GM12874 (cell line): ENCODE data around the gene FBLN5.
A peak's percentile ranks its signal among the peaks of the same experiment; 100 is the strongest.

Experiments used
- TF ChIP-seq, protein P1 (sequence below): IDR thresholded peaks from 2 replicates; pipeline ENCODE4 v1.5.1; 2011; ENCODE audit warnings: low read depth, mild to moderate bottlenecking, control low read depth, low read length, moderate library complexity; ENCODE audit not compliant: insufficient read depth

FBLN5 gene

DNA sequence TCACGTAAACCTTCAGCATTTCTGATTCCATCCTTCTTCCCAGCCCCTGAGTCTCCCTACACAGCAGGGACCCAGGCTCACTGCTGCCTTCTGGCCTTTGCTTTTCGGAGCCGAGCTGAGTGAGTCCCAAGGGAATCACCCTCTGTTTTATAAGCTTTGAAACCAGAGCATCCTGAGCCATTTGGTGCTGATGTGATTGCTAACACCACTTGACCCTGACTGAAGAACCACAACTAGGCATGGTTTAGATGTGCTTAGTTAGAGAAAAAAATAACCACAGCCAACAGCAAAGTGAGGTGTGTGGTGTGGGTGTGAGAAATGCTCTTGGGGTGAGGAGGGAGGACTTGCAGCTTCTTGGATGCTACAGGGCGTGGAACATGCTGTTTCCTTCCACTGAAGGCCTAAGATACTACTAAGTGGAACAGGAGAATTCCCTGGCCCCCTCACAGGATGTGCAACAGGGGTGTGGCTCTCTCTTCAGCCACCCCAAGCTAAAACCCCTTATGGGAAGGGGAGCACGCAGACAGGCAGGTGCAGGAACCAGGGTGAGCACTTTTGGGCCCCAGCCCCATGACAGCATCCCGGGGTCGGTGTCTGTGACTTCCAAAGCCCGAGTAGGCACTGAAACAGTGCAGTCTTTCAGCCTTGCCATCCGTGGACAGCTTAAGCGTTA is 80.0 kb downstream of the FBLN5 start, which contains the start of gene TC2N:
TC2N (minus strand) TSS at position 221 of the 673 bp plus-strand sequence. CDS start 53,767 bp downstream, outside the sequence.
- TF ChIP-seq, protein P1, sequence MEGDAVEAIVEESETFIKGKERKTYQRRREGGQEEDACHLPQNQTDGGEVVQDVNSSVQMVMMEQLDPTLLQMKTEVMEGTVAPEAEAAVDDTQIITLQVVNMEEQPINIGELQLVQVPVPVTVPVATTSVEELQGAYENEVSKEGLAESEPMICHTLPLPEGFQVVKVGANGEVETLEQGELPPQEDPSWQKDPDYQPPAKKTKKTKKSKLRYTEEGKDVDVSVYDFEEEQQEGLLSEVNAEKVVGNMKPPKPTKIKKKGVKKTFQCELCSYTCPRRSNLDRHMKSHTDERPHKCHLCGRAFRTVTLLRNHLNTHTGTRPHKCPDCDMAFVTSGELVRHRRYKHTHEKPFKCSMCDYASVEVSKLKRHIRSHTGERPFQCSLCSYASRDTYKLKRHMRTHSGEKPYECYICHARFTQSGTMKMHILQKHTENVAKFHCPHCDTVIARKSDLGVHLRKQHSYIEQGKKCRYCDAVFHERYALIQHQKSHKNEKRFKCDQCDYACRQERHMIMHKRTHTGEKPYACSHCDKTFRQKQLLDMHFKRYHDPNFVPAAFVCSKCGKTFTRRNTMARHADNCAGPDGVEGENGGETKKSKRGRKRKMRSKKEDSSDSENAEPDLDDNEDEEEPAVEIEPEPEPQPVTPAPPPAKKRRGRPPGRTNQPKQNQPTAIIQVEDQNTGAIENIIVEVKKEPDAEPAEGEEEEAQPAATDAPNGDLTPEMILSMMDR = no peak

DNA sequence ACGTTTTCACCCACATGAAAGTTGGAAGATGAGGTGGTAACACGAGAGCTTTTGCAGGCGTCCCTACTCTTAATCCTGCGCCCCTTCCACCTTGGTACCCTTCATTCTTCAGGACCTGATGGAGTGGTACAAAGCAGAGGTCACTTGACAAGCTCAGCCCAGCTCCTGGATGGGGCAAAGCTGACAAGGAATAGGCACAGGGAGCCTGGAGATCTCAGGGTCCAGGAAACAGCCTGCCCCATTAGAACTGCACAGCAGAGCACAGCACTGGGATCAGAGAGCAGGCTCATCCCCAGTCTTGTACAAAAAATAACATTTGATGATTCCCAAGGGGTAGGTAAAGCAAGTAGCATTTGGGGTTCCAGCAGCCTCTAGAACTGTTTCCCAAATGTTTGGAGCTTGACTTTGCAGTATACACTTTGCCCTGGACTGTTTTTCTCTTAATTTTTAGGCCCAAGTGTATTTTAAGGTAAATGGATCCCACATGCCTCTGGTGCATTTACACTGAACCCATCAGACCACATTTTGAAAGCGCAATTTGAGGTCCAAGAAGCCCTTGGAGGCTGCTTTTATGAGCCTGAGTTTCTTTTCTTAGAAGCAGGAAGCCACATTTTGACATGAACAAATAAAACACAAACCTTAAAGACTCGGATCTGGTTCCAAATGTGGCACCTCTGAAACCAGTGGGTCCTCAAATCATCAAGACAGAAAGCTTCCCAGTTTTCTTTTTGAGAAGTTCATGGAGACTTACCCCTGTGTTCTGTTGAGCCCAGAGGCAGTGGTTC is 80.8 kb downstream of the FBLN5 start:
- TF ChIP-seq, protein P1 = no peak

DNA sequence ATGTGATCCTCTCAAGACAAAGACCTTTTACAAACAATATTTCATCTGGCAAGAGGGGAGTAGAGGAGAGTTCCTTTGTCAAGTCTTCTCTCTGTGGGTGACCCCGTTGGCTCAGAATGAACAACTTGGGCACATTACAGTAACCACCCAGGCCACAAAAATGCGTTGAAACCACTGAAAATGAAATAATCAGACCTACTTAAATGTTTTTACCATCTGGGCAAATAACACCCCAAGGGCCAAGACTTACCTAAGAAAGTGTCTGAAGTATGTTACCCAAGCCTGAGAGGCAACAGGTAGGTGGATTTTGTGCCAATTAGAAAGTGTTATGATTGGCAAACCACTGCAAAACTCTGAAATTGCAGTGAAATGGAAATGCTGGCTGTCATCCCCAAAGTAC is 81.4 kb downstream of the FBLN5 start:
- TF ChIP-seq, protein P1 = no peak

DNA sequence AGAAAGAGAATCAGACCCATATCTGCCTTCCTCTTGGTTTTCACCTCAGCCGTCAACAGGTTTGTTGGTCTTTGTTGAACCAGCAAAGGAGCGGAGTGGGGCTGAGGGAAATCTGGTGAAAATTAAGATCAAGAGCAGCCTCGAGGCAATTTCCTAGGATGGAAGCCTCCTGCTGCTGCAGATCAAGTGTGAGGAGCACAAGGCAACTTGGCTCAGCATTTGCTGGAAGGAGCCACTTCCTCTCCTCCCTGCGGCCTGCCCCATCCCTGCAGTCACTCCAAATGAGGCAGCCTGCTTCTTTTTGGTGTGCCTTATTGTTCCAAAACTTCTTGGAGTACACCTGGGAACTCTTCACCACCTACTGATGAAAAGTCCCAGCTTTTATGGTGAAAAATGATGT is 85.1 kb downstream of the FBLN5 start:
- TF ChIP-seq, protein P1 = no peak

DNA sequence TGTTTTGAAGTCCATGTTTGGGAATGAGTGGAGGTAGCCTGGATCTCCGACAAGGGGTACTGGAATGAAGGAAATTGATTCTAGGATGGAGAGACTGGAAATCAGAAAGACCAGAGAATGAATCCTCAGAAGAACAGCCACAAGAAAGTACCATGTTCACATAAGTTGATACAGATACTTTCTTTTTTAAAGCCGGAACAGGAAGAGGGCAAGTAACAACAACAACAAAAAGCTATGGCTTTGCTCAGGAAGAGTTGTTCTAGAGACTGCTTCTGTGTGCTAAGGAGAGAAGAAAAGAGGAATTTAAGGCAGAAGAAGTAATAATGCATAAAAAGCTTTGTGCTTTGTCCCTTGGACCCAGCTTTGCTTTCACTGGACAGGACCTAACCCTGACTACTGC is 86.4 kb downstream of the FBLN5 start:
- TF ChIP-seq, protein P1 = no peak

DNA sequence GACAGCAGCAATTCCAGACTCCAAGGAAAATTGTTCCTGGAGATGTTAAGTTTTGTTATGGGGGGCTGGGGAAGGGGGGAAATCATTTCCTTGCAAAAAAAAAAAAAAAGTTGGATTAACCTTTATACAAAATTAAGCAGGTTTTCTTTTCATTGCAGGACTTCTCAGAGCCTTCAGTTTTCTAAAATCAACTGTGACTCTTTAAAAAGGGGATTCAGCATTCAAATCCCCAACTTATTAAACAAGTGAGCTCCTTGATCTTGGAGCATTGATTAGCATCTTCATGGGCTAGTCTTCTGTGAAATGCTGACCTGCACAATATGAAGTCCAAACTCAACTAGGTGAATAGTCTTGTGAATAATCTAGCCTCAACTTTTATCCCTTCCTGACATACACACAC is 87.3 kb downstream of the FBLN5 start:
- TF ChIP-seq, protein P1 = no peak

DNA sequence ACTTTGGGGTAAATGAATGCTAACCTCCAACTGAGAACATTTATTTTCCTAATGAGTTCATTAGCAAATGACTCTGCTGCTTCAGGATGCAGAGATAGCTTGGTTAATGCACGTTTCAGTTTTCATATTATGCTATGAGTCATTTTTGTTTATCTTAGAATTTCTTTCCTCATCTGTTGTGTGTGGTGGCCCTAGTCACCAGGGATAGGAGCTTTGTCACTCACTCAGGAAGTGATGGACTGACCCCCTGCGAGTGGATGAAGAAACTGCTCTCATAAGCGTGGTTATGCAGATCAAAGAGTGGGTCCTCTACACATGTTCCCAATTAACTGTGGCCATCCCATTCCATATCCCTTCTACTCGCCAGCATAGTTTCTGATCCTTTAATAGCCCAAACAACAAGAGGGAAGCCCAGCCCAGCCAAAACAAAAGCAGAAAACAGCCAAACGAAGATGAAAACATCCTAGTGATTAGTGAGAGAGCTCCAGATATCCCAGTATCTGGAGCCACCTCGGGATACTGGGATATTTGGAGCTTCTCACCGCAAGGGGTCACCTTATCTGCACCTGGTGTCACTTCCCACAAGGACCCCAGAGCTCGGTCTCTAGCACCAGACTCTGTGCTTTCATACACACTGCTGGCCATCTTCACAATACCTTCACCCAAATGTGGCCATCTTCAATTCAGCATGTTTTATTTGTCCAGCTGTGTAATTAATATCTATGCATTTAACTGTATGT is 88.8 kb downstream of the FBLN5 start:
- TF ChIP-seq, protein P1 = 0 out of 2 replicates have a peak, but pooled peaks have one; percentile 18
